Activated CD4-positive, alpha-beta T cell treated with anti-CD3 and anti-CD28 coated beads, Interleukin-2, amount 10 ng/mL, durations not matched to agents 7 days and 5 days (primary cell): ENCODE data around the gene ABCC12. TPM values are rescaled to one million over a fixed set of nuclear protein-coding genes. Genes with fewer than 3 reads are reported as not detected.

ENCODE experiments used
- CTCF ChIA-PET: fragments of 350-600 bp; sonication (Branson Sonifier 250); formaldehyde crosslinking; loops from one replicate; lab custom pipeline; 2021; ENCODE audit warnings: antibody characterized with exemption; lab: Charles Lee
- POLR2A ChIA-PET: fragments of 350-600 bp; sonication (Branson Sonifier 250); formaldehyde crosslinking; loops from one replicate; lab custom pipeline; 2021; ENCODE audit warnings: antibody characterized with exemption; lab: Charles Lee
- DNase-seq: peaks from one replicate; pipeline ENCODE4 v3.0.0-alpha.2; 2020
- H3K27ac Mint-ChIP-seq: one replicate; pipeline ENCODE4 v1.8.0; 2021; ENCODE audit warnings: mild to moderate bottlenecking, moderate library complexity, mixed read lengths
- H3K27me3 Mint-ChIP-seq: one replicate; pipeline ENCODE4 v1.8.0; 2021; ENCODE audit warnings: mixed read lengths
- H3K36me3 Mint-ChIP-seq: one replicate; pipeline ENCODE4 v1.8.0; 2021; ENCODE audit warnings: low read depth, mixed read lengths
- H3K4me1 Mint-ChIP-seq: one replicate; pipeline ENCODE4 v1.8.0; 2021; ENCODE audit warnings: mixed read lengths
- H3K4me3 Mint-ChIP-seq: one replicate; pipeline ENCODE4 v1.8.0; 2021; ENCODE audit warnings: mild to moderate bottlenecking, moderate library complexity, mixed read lengths
- H3K9me3 Mint-ChIP-seq: one replicate; pipeline ENCODE4 v1.8.0; 2021; ENCODE audit warnings: mixed read lengths
- total RNA-seq, 2 experiments: library from RNA; stranded (reverse); gene quantifications; one replicate each; pipeline ENCODE4 v1.2.3, GENCODE V29; 2021

The ABCC12 gene
- total RNA-seq, 2 experiments from 2014 or later: not detected

DNA sequence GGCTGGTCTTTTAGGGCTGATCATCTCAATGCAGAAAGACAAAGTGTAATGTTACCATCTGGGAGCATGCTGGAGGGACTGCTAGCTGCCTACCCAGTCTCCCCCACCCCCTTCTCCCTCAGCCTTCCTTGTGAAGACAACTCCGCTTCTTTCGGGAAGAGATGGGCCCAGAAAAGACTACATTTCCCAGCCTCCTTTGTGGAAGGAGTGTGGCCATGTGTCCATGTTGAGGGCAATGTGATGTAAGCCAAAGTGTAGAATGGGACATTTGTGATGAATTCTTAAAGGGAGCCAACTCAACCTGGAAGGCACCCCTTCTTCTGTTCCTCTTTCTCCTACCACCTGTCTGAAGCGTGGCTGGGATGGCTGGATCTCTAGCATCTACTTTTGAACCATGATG lies 16.3 kb downstream of the ABCC12 start:
- Mint-ChIP-seq H3K27me3 (peaks cover 5% of the 10 kb centered on the region), H3K4me1 (no peaks in the 10 kb centered on the region), H3K36me3 (no peaks in the 10 kb centered on the region), H3K4me3 (no peak overlapping the region), H3K9me3 (no peaks in the 10 kb centered on the region), H3K27ac (no peak overlapping the region)
- no peak for DNase-seq
- ChIA-PET POLR2A (no interaction called here), CTCF (interaction anchor here (1.6 kb wide), 1 partner anchor 26 kb away, joined by 3 read pairs; no protein-coding TSS in a partner anchor)

DNA sequence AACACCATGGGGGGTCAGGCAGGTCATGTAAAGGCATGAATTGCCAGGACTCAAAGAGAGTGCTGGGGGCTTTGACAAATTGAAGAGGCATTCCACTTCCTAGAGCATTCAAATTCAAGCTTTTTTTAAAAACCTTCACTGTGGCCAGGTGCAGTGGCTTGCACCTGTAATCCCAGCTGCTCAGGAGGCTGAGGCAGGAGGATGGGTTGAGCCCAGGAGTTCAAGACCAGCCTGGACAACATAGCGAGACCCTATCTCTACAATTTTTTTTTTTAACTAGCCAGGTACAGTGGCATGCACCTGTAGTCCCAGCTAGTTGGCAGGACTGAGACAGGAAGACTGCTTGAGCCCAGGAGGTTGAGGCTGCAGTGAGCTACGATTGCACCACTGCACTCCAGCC lies 17.2 kb downstream of the ABCC12 start:
- no peak overlapping the region for H3K27ac Mint-ChIP-seq
- H3K4me1 Mint-ChIP-seq: no peaks in the 10 kb centered on the region
- H3K36me3 Mint-ChIP-seq: no peaks in the 10 kb centered on the region
- peaks cover 5% of the 10 kb centered on the region for H3K27me3 Mint-ChIP-seq
- H3K9me3 Mint-ChIP-seq: no peaks in the 10 kb centered on the region
- CTCF ChIA-PET: interaction anchor here (0.6 to 1.6 kb wide), 3 partner anchors 27 to 997 kb away, joined by 3 to 4 read pairs (median 3); no protein-coding TSS in a partner anchor
- POLR2A ChIA-PET: no interaction called here
- H3K4me3 Mint-ChIP-seq: no peak overlapping the region
- DNase-seq: no peak

DNA sequence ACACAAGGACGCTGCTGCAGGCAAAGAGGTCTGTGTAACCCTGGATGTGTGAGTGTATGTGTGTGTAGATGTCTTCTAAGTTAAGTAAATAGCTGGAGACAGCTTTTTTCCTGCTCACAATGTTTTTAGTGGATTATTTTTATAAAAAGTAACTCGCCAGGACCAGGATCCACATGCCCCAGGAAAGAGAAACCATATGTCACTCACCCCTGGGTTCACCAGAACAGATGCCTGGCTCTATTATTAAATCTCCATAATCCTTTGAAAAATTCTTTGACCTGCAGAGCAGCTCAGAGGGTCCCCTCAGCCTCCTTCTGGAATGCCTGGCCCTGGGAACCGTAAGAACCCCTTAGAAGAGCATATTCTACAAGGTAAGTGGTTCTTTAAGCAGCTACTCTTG lies 18.0 kb downstream of the ABCC12 start:
- no peak overlapping the region for H3K27ac Mint-ChIP-seq
- ChIA-PET POLR2A (no interaction called here), CTCF (interaction anchor here (0.6 to 1.6 kb wide), 2 partner anchors 117 to 996 kb away, joined by 3 to 4 read pairs; no protein-coding TSS in a partner anchor)
- no peak for DNase-seq
- no peaks in the 10 kb centered on the region for H3K9me3 Mint-ChIP-seq
- no peak overlapping the region for H3K4me3 Mint-ChIP-seq
- no peaks in the 10 kb centered on the region for H3K4me1 Mint-ChIP-seq
- peaks cover 3% of the 10 kb centered on the region for H3K27me3 Mint-ChIP-seq
- no peaks in the 10 kb centered on the region for H3K36me3 Mint-ChIP-seq

DNA sequence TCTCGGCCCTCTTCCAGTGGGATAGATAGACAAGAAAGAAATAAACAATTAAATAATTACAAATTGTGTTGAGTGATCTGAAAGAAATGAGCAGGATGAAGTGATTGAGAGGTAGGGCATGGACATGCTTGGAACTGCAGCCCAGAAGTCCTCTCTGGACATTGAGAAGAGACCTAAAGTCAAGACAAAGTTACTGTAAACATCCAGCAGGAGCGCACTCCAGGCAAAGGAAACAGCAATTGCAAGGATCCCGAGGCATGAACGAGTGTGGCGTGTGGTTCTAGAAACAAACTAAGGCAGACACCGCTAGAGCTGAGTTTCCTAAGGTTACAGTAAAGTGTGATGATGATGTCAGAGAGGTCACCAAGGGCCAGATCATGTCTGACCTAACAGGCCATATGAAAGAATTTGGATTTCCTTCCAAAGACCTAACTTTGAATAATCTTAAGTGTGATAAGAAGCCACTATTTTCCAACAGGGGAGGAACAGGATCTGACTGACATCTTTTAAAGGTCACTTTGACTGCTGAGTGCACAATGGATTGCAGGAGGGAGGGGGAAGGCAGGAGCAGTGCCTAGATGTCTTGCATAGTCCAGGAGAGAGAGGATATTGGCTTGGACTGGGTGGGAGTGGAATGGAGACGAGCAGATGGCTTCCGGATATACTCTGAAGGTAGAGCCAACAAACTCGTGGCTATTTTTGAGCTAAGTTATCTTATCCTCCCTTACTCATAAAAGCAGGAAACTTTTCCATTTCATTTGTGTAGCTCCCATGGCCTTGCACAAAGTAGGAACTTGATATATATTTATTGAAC lies 19.0 kb downstream of the ABCC12 start:
- Mint-ChIP-seq H3K36me3 (no peaks in the 10 kb centered on the region), H3K4me3 (no peak overlapping the region), H3K9me3 (no peaks in the 10 kb centered on the region), H3K27me3 (peaks cover 3% of the 10 kb centered on the region), H3K27ac (no peak overlapping the region), H3K4me1 (no peaks in the 10 kb centered on the region)
- ChIA-PET POLR2A (no interaction called here), CTCF (no interaction called here)
- DNase-seq: no peak

DNA sequence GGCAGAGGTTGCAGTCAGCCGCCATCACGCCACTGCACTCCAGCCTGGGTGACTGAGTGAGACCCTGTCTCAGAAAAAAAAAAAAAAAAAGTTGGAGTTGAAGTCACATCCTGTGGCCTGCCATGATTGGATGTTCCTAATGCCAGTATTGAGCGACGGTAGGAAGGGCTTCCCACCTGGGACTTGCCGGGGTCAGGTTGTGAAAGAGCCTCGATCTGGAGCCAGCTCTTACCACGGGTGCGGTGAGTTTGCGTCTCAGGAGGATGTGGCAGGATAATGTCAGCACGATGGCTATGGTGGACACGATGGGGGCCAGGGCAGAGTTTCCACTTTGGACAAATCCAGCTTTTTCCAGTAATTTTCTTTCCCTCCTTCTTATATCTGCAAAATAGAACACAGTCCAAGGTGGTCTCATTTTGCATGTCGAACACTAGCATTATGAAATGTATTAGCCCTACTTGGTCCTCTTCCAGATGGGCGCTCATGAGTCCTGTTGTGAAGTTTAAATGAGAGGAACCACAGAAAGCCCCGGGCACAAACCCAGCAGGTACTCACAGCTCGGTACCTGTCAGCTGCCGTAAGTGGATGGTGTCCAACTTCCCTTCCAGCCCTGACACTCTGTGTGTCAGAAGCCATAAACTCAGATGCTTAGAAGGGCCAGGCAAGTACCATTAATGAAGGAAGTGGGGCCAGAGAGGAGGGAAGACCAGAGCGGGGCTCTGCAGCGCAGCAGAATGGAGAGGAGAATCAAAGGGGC lies 22.2 kb downstream of the ABCC12 start:
- Mint-ChIP-seq H3K4me3 (no peak overlapping the region), H3K36me3 (no peaks in the 10 kb centered on the region), H3K27me3 (peaks cover 5% of the 10 kb centered on the region), H3K4me1 (no peaks in the 10 kb centered on the region), H3K27ac (no peak overlapping the region), H3K9me3 (no peaks in the 10 kb centered on the region)
- ChIA-PET POLR2A (interaction anchor here (0.7 kb wide), 1 partner anchor 1320 kb away, joined by 3 read pairs; no protein-coding TSS in a partner anchor), CTCF (no interaction called here)
- no peak for DNase-seq

DNA sequence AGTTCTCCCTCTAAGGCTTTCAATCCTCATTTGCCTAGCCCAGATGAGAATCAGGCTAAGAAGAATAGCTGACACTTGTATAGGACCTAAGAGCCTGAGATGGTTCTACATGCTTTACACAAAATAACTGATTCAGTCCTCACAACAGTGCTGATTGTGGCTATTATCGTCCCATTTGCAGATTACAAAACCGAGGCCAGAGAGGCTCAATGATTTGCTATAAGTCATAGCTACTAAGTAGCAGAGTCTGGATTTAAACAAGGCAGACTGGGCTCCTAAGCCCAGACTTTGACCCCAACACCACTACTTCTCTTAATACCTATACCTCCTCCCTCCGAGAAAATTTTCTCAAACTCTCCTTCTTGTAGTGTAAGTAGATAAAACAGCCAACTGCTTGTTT lies 23.1 kb downstream of the ABCC12 start:
- Mint-ChIP-seq H3K4me1 (no peaks in the 10 kb centered on the region), H3K27me3 (peaks cover 5% of the 10 kb centered on the region), H3K27ac (no peak overlapping the region), H3K4me3 (no peak overlapping the region), H3K36me3 (no peaks in the 10 kb centered on the region), H3K9me3 (no peaks in the 10 kb centered on the region)
- ChIA-PET CTCF (interaction anchor here (0.7 to 1.3 kb wide), 2 partner anchors 16 to 26 kb away, joined by 3 to 4 read pairs; no protein-coding TSS in a partner anchor), POLR2A (no interaction called here)
- DNase-seq: no peak

DNA sequence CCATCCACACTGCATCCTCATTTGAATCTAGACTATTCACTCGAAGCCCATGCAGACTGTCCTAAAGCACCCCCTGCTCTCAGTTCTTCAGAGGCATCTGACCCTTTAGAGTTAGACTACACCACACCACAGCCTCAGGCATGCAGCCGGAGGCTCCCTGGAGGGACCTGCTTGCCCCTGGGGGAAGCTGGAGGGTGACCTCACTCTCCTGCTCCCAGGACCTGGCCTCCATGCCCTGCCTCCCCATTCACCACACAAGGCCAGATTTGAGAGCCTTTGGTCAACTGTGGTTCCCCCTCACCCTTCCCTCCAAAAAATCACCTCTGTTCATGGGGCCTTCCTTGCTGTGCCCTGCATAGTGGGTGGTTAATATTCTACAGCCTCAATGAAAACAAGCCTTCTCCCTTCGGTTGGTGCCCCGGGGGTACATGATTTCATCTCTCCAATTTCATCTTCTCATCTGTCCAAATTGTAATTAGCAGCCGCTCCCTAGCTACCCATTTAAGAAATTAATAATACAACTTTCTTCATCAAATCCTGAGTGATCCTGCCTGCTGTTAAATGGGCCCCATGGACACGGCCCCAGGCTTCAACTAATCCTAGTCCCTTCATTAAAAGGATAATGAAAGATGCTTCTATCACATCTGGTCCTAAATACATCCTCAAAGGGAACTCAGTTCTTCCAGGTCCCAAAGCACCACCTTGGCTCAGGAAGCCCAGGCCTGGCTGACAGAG lies 24.4 kb downstream of the ABCC12 start:
- no peak for DNase-seq
- no peaks in the 10 kb centered on the region for H3K4me1 Mint-ChIP-seq
- peaks cover 5% of the 10 kb centered on the region for H3K27me3 Mint-ChIP-seq
- POLR2A ChIA-PET: no interaction called here
- no peaks in the 10 kb centered on the region for H3K36me3 Mint-ChIP-seq
- no peak overlapping the region for H3K27ac Mint-ChIP-seq
- CTCF ChIA-PET: no interaction called here
- H3K9me3 Mint-ChIP-seq: no peaks in the 10 kb centered on the region
- H3K4me3 Mint-ChIP-seq: no peak overlapping the region

DNA sequence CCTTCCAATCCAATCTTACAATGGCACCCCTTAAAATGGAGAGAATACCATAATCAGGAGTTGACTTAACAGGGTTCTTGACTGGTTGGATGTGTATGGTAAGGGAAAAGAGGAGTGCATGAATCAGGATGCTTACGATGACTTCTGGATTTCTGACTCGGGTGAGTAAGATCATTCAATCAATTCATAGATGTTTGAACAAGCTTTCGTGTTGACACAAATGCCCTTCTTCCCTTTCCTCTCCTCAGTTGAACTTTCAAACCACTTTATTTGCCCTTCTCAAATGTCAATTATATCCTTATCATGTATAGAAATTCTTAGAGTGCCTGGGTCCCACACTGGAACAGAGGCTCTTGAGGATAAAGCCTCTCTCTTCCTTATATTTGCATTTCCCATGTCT lies 25.9 kb downstream of the ABCC12 start:
- Mint-ChIP-seq H3K4me1 (no peaks in the 10 kb centered on the region), H3K27me3 (peaks cover 3% of the 10 kb centered on the region), H3K4me3 (no peak overlapping the region), H3K36me3 (no peaks in the 10 kb centered on the region), H3K27ac (no peak overlapping the region), H3K9me3 (no peaks in the 10 kb centered on the region)
- POLR2A ChIA-PET: no interaction called here
- no peak for DNase-seq
- CTCF ChIA-PET: no interaction called here

DNA sequence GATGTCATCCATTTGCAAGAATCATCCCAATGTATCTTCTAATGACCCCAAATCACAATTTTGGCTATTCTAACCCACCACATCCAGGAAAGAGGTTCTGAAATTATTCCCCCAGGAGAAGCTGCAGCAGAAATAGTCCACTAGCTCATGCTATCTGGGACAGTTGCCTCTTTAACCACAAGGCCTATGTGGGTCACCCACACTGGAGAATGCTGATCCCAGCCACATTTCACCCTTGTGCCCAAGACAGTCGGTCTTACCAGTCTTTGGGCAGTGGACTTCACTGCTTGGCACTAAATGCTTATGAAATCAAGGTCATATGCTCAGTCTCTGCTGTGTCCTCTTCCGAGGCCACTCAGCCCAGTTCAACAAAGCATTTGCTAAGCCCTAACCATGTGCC lies 27.0 kb downstream of the ABCC12 start:
- no peaks in the 10 kb centered on the region for H3K36me3 Mint-ChIP-seq
- ChIA-PET POLR2A (no interaction called here), CTCF (no interaction called here)
- no peak for DNase-seq
- H3K9me3 Mint-ChIP-seq: no peaks in the 10 kb centered on the region
- no peaks in the 10 kb centered on the region for H3K4me1 Mint-ChIP-seq
- no peak overlapping the region for H3K4me3 Mint-ChIP-seq
- H3K27ac Mint-ChIP-seq: no peak overlapping the region
- peaks cover 3% of the 10 kb centered on the region for H3K27me3 Mint-ChIP-seq

DNA sequence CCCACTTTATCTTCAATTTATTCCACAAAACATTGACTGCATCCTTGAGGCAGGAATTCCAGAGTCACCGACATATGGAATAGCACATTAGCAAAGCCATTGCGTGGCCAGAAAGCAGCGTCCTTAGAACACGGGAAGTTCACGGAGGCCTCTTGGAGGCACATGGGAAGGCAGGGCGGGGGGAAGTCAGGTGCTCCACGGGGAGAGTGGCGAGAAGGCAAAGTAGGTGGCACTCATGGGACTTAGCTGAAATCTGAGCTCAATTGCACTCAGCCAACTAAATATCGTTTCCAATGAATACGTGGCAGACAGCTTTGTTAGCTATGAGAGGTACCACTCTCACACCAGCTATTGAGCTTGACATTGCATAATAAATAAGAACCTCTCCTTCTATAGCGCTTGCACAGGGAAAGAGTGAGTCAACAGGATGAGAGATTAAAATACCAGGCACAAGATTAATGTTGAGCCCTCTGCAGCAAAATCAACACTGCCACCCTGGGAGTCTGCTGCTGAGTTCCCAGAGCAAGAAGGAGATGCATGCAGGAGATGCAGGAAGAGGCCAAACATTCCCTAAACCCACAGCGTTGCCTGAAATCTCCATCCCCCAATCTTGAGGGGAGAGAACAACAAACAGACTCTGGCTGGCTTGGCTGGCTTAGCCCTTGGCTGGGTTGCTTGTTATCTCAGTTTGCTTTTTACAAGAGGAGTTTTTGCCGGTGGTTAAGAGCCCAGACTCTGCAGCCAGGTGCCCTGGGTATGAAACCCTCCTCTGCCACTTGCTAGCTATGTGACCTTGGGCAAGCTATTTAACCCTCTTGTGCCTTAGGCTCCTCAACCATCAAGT lies 28.8 kb downstream of the ABCC12 start:
- H3K9me3 Mint-ChIP-seq: no peaks in the 10 kb centered on the region
- CTCF ChIA-PET: interaction anchor here (1.2 kb wide), 1 partner anchor 25 kb away, joined by 3 read pairs; no protein-coding TSS in a partner anchor
- H3K27ac Mint-ChIP-seq: no peak overlapping the region
- no peaks in the 10 kb centered on the region for H3K36me3 Mint-ChIP-seq
- no peak overlapping the region for H3K4me3 Mint-ChIP-seq
- H3K4me1 Mint-ChIP-seq: no peaks in the 10 kb centered on the region
- peaks cover 3% of the 10 kb centered on the region for H3K27me3 Mint-ChIP-seq
- POLR2A ChIA-PET: no interaction called here
- no peak for DNase-seq

DNA sequence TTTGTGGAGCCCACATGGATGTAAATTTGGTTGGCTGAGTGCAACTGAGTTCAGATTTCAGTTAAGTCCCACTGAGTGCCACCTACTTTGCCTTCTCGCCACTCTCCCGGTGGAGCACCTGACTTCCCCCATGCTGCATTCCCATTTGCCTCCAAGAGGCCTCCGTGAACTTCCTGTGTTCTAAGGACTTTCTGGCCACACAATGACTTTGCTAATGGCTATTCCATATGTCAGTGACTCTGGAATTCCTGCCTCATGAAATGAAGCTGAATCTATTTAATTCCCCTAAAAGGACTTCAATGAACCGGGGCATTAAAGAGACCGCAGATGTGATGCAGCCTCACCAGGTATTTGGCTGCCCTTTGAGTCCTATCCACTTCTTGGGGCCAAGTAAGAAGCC lies 29.9 kb downstream of the ABCC12 start:
- DNase-seq: no peak
- CTCF ChIA-PET: interaction anchor here (0.9 to 1.2 kb wide), 2 partner anchors 24 to 1280 kb away, joined by 3 to 4 read pairs; no protein-coding TSS in a partner anchor
- no peak overlapping the region for H3K27ac Mint-ChIP-seq
- POLR2A ChIA-PET: no interaction called here
- no peaks in the 10 kb centered on the region for H3K4me1 Mint-ChIP-seq
- no peaks in the 10 kb centered on the region for H3K9me3 Mint-ChIP-seq
- peaks cover 5% of the 10 kb centered on the region for H3K27me3 Mint-ChIP-seq
- no peaks in the 10 kb centered on the region for H3K36me3 Mint-ChIP-seq
- no peak overlapping the region for H3K4me3 Mint-ChIP-seq

DNA sequence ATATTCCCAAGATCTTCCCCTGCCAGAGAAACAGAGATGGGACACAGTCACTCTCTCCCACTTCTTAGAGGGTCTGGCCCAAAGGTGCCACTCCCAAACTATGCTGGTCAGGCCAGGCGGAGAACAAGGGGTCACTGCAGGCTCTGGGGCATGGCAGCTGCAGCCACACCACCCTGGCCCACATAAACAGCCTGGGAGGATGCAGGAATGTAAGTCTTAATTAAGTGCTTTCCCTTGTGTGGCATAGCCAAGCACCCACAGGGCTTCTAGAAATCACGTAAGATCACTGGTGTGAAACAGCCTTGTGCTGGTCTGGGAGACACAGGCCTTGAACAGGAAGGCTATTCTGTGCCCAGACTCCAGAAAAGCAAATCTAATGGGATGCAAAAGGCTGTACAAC lies 31.5 kb downstream of the ABCC12 start:
- Mint-ChIP-seq H3K27ac (no peak overlapping the region), H3K27me3 (peaks cover 2% of the 10 kb centered on the region), H3K9me3 (no peaks in the 10 kb centered on the region), H3K4me3 (no peak overlapping the region), H3K36me3 (no peaks in the 10 kb centered on the region), H3K4me1 (no peaks in the 10 kb centered on the region)
- POLR2A ChIA-PET: no interaction called here
- CTCF ChIA-PET: interaction anchor here (0.5 to 1.4 kb wide), 2 partner anchors 41 to 177 kb away, joined by 3 read pairs; no protein-coding TSS in a partner anchor
- DNase-seq: no peak
